ENCODE data around the gene HELT.

The HELT gene

DNA sequence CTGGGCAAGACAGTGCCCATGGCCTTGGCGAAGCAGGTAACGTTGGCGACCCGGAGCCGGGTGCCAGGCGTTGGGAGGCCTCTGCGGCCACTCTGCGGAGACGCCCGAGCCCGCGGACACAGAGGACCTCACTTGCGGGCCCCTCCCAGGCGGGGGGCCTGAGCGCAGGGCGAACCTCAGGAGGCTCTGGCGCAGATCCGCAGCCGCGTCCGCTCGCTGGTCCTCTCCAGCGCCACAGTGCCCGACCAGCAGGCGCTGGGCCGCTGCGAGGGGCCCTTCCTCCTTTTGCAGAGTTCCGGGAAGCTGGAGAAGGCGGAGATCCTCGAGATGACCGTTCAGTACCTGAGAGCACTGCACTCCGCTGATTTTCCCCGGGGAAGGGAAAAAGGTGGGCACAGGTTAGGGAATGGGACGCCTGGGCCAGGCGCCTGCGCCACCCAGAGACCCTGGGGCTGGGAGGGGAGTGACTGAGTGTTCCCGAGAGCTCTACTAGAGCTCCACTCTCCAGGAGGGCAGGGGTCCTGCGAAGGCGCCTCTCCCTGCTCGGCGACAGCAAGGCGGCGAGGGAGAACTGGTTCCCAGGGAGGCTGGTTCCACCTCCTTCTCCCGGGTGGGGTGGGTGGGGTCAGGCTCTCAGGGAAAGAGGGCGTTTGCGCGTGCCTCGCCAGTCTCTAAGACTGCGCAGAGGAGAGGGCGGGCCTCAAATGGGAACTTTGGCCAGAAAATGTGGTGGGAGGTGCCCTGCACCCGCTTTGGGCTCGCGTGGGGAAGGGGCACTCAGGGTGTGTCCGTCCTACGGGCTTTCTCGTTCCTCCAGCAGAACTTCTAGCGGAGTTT lies 1.4 kb downstream of the HELT start:
- no peaks in the 10 kb centered on the region for H3K36me3 ChIP-seq (ENCODE audit: control insufficient read depth in 2 of 2, insufficient read depth in 2 of 2, low read length in 2 of 2)
- H3K4me3 ChIP-seq (ENCODE audit: low read length in 2 of 2): no peak overlapping the region
- peaks cover 44 to 61% of the 10 kb centered on the region in 2 donors for H3K27me3 ChIP-seq (ENCODE audit: control insufficient read depth in 1 of 2, insufficient read depth in 2 of 2, low read length in 2 of 2)
- H3K27ac ChIP-seq (ENCODE audit: low read length): no peak overlapping the region
- H3K9ac ChIP-seq (ENCODE audit: low read length in 2 of 2): no peak overlapping the region
- peaks cover 14% of the 10 kb centered on the region for H3K4me1 ChIP-seq (ENCODE audit: control insufficient read depth, insufficient read depth, low read length)
- no peaks in the 10 kb centered on the region for H3K9me3 ChIP-seq (ENCODE audit: control insufficient read depth in 2 of 2, low read length in 2 of 2)

- Histone ChIP-seq H3K36me3 (ENCODE audit: control insufficient read depth in 2 of 2, insufficient read depth in 2 of 2, low read length in 2 of 2) (no peaks in the 10 kb centered on the region), H3K4me3 (ENCODE audit: low read length in 2 of 2) (no peak overlapping the region), H3K4me1 (ENCODE audit: control insufficient read depth, insufficient read depth, low read length) (peaks cover 14% of the 10 kb centered on the region), H3K27ac (ENCODE audit: low read length) (no peak overlapping the region), H3K9me3 (ENCODE audit: control insufficient read depth in 2 of 2, low read length in 2 of 2) (no peaks in the 10 kb centered on the region), H3K9ac (ENCODE audit: low read length in 2 of 2) (no peak overlapping the region), H3K27me3 (ENCODE audit: control insufficient read depth in 1 of 2, insufficient read depth in 2 of 2, low read length in 2 of 2) (peaks cover 42 to 58% of the 10 kb centered on the region in 2 donors)
These were observed 2.1 kb downstream of the HELT start for GRCh38 chr4:185020293-185020808.

DNA sequence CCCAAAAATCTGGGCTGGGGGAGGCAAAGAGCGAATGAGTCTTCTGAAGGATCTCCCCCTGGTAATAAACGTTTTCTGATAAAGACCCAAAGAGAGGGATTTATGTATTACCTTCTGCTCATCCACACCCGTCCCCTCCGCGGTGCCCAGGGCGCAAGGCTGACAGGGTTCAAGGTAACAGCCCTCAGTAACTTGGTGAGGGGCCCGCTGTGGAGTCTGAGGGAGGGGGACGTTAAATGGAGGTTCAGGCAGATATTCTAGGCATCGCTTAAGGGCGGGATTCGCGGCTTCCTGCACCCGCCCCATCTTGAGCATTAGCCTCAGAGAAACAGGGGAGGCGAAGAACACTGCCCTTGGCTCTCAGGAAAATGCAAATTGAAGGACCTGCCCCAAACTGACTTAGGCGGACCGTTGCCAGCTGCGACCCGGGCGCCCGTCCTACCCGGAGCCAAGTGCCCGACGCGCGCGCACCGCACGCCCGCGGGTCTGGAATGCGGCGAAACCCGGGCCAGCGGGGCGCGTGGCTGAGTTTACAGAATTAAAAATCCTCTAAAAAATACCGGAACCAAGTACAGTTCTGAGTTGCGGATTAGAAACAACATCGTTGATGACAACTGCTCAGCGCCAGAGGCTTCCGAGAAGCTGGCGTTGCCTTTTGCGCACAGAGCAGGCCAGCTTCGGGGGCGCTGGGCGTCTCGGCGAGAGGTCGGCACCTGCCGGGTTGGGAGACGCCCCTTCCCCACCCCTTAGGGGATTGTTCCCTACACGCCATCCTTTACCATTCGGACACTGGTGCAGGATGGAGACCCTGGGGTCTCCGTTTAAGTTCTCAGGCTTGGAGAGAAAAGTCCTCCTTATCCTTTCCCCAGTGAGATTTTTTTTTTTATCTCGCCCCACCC lies 2.8 kb downstream of the HELT start:
- Histone ChIP-seq H3K4me1 (ENCODE audit: control insufficient read depth, insufficient read depth, low read length) (peaks cover 14% of the 10 kb centered on the region), H3K27ac (ENCODE audit: low read length) (no peak overlapping the region), H3K27me3 (ENCODE audit: control insufficient read depth in 1 of 2, insufficient read depth in 2 of 2, low read length in 2 of 2) (peaks cover 39 to 51% of the 10 kb centered on the region in 2 donors), H3K9ac (ENCODE audit: low read length in 2 of 2) (no peak overlapping the region), H3K4me3 (ENCODE audit: low read length in 2 of 2) (no peak overlapping the region), H3K9me3 (ENCODE audit: control insufficient read depth in 2 of 2, low read length in 2 of 2) (no peaks in the 10 kb centered on the region), H3K36me3 (ENCODE audit: control insufficient read depth in 2 of 2, insufficient read depth in 2 of 2, low read length in 2 of 2) (no peaks in the 10 kb centered on the region)

DNA sequence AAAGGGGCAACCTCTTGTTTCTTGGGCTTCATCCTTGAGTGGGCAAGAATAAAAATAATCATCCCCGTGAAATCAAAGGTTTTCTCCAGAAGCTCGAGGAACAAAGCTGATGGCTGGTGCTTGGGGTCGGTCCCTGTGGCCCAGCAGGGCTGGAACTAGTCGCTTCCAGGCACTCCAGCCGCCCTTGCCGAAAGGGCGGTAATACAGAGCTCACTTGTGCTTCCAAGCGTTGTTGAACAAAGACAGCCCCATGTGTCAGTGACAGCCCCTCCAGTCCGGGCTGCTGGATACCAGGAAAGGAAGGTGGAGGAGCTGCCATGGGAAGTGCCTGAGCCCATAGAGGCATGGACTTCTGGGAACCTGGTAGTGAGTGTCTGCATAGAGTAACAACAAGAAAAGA lies 5.2 kb downstream of the HELT start:
- Histone ChIP-seq H3K4me3 (ENCODE audit: low read length in 2 of 2) (no peak overlapping the region), H3K9ac (ENCODE audit: low read length in 2 of 2) (no peak overlapping the region), H3K4me1 (ENCODE audit: control insufficient read depth, insufficient read depth, low read length) (peaks cover 14% of the 10 kb centered on the region), H3K27me3 (ENCODE audit: control insufficient read depth in 1 of 2, insufficient read depth in 2 of 2, low read length in 2 of 2) (peaks cover 33 to 40% of the 10 kb centered on the region in 2 donors), H3K9me3 (ENCODE audit: control insufficient read depth in 2 of 2, low read length in 2 of 2) (no peaks in the 10 kb centered on the region), H3K36me3 (ENCODE audit: control insufficient read depth in 2 of 2, insufficient read depth in 2 of 2, low read length in 2 of 2) (no peaks in the 10 kb centered on the region), H3K27ac (ENCODE audit: low read length) (no peak overlapping the region)

GRCh38 chr4:185028625-185029024 lies 10.3 kb downstream of the HELT start:
- no peak overlapping the region for H3K27ac ChIP-seq (ENCODE audit: low read length)
- peaks cover 7 to 14% of the 10 kb centered on the region in 2 donors for H3K27me3 ChIP-seq (ENCODE audit: control insufficient read depth in 1 of 2, insufficient read depth in 2 of 2, low read length in 2 of 2)
- no peak overlapping the region for H3K4me3 ChIP-seq (ENCODE audit: low read length in 2 of 2)
- no peaks in the 10 kb centered on the region for H3K36me3 ChIP-seq (ENCODE audit: control insufficient read depth in 2 of 2, insufficient read depth in 2 of 2, low read length in 2 of 2)
- H3K9ac ChIP-seq (ENCODE audit: low read length in 2 of 2): no peak overlapping the region
- no peaks in the 10 kb centered on the region for H3K9me3 ChIP-seq (ENCODE audit: control insufficient read depth in 2 of 2, low read length in 2 of 2)
- H3K4me1 ChIP-seq (ENCODE audit: control insufficient read depth, insufficient read depth, low read length): no peaks in the 10 kb centered on the region

DNA sequence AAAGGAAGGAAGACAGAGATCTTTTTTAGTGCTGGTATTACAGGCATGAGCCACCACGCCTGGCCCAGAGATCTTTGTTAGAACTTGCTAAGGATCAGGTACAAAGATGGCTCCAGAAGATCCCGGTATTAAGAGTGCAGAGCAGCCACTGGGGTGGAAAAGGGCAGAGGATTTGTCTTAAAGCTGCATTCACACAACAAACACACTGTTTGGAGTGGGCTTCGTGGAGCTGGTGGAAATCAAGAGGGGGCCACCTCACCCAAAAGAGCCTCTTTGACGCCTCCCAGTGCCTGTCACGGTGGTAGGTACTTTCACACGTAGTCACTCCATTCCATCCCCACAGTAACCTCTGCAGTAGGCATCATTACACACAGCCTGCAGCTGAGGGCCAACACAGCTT lies 13.3 kb downstream of the HELT start:
- no peaks in the 10 kb centered on the region for H3K4me1 ChIP-seq (ENCODE audit: control insufficient read depth, insufficient read depth, low read length)
- peaks cover 0 to 3% of the 10 kb centered on the region in 2 donors for H3K27me3 ChIP-seq (ENCODE audit: control insufficient read depth in 1 of 2, insufficient read depth in 2 of 2, low read length in 2 of 2)
- H3K4me3 ChIP-seq (ENCODE audit: low read length in 2 of 2): no peak overlapping the region
- H3K9ac ChIP-seq (ENCODE audit: low read length in 2 of 2): no peak overlapping the region
- no peaks in the 10 kb centered on the region for H3K9me3 ChIP-seq (ENCODE audit: control insufficient read depth in 2 of 2, low read length in 2 of 2)
- H3K27ac ChIP-seq (ENCODE audit: low read length): no peak overlapping the region
- H3K36me3 ChIP-seq (ENCODE audit: control insufficient read depth in 2 of 2, insufficient read depth in 2 of 2, low read length in 2 of 2): no peaks in the 10 kb centered on the region

DNA sequence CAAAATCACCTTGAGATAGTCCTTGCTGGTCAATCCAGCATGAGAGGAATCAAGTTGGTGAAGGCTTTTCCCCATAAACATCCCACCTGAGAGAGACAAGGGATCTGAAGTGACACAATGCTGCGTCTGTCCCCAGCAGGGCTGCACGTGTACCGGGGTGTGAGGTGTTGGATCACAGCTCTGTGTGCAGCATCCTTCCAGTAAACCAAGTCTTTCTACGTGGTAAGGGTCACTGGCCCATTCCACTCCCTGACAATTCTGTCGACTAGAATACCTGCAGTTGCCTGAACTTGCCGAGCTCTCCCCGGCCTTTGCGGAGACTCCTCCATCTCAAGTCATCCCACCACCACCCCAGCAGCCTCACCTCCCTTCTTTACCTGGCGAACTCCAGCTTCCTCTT lies 14.8 kb downstream of the HELT start:
- Histone ChIP-seq H3K9ac (ENCODE audit: low read length in 2 of 2) (no peak overlapping the region), H3K4me3 (ENCODE audit: low read length in 2 of 2) (no peak overlapping the region), H3K36me3 (ENCODE audit: control insufficient read depth in 2 of 2, insufficient read depth in 2 of 2, low read length in 2 of 2) (no peaks in the 10 kb centered on the region), H3K4me1 (ENCODE audit: control insufficient read depth, insufficient read depth, low read length) (no peaks in the 10 kb centered on the region), H3K27me3 (ENCODE audit: control insufficient read depth in 1 of 2, insufficient read depth in 2 of 2, low read length in 2 of 2) (peaks cover 0 to 6% of the 10 kb centered on the region in 2 donors), H3K9me3 (ENCODE audit: control insufficient read depth in 2 of 2, low read length in 2 of 2) (no peaks in the 10 kb centered on the region), H3K27ac (ENCODE audit: low read length) (no peak overlapping the region)

DNA sequence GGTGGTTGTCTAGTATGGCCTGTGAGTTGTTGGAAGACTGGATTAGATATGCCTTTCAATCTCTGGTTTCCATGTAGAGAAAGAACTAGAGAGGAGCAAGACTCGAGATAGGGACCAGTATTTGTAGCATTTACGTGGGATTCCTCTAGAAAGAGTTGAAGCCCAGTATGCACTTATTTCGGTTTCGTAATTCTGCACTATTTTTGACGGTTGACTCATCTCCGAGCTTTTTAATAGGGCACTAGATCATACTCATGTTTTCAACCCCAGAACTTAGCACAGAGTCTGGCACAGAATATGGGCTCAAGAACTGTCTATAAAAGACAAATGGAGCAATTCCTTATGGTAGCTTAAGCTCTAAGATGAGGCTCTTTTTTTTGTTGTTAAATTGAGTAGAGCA lies 15.7 kb downstream of the HELT start:
- Histone ChIP-seq H3K4me3 (ENCODE audit: low read length in 2 of 2) (no peak overlapping the region), H3K9me3 (ENCODE audit: control insufficient read depth in 2 of 2, low read length in 2 of 2) (no peaks in the 10 kb centered on the region), H3K36me3 (ENCODE audit: control insufficient read depth in 2 of 2, insufficient read depth in 2 of 2, low read length in 2 of 2) (no peaks in the 10 kb centered on the region), H3K27me3 (ENCODE audit: control insufficient read depth in 1 of 2, insufficient read depth in 2 of 2, low read length in 2 of 2) (peaks cover 0 to 6% of the 10 kb centered on the region in 2 donors), H3K27ac (ENCODE audit: low read length) (no peak overlapping the region), H3K9ac (ENCODE audit: low read length in 2 of 2) (no peak overlapping the region), H3K4me1 (ENCODE audit: control insufficient read depth, insufficient read depth, low read length) (no peaks in the 10 kb centered on the region)

DNA sequence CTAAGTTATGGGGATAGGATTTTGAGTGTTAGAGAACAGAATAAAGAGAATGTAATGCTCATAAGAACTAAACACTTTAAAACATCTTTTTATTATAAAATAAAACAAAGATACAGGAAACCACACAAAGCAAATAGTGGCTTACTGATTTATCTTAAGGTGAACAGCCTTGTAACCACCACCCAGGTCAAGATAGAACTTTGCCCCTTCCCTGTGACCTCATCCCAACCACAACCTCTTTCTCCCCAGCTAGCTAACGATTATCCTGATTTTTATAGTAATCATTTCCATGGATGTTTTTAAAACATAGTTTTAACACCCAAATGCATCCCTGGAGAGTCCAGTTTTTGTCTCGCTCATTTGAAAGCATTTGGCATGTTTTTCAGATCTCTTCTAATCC lies 17.0 kb downstream of the HELT start:
- H3K27ac ChIP-seq (ENCODE audit: low read length): no peak overlapping the region
- H3K4me1 ChIP-seq (ENCODE audit: control insufficient read depth, insufficient read depth, low read length): no peaks in the 10 kb centered on the region
- H3K4me3 ChIP-seq (ENCODE audit: low read length in 2 of 2): no peak overlapping the region
- H3K27me3 ChIP-seq (ENCODE audit: control insufficient read depth in 1 of 2, insufficient read depth in 2 of 2, low read length in 2 of 2): peaks cover 0 to 6% of the 10 kb centered on the region in 2 donors
- H3K9me3 ChIP-seq (ENCODE audit: control insufficient read depth in 2 of 2, low read length in 2 of 2): no peaks in the 10 kb centered on the region
- no peak overlapping the region for H3K9ac ChIP-seq (ENCODE audit: low read length in 2 of 2)
- H3K36me3 ChIP-seq (ENCODE audit: control insufficient read depth in 2 of 2, insufficient read depth in 2 of 2, low read length in 2 of 2): no peaks in the 10 kb centered on the region

DNA sequence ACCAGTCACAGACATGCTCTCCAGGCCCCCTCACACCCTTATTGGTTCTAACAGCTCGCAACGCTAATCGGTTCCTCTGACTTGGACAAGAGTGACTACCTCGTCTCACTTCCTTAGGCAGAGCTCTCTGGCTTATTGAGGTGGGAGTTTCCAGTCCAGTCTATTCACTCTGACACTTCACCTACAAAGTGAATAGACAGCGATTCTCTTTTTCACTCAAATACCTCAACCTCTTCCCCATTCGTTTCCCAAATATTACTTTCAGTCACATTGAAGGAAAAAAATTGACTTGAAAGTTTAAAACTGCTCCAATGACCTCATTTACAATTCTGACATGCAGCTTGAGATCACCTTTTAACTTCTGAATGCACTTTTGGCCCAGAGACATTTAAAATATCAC lies 17.7 kb downstream of the HELT start:
- Histone ChIP-seq H3K9me3 (ENCODE audit: control insufficient read depth in 2 of 2, low read length in 2 of 2) (no peaks in the 10 kb centered on the region), H3K36me3 (ENCODE audit: control insufficient read depth in 2 of 2, insufficient read depth in 2 of 2, low read length in 2 of 2) (no peaks in the 10 kb centered on the region), H3K27me3 (ENCODE audit: control insufficient read depth in 1 of 2, insufficient read depth in 2 of 2, low read length in 2 of 2) (peaks cover 0 to 6% of the 10 kb centered on the region in 2 donors), H3K9ac (ENCODE audit: low read length in 2 of 2) (no peak overlapping the region), H3K4me3 (ENCODE audit: low read length in 2 of 2) (no peak overlapping the region), H3K4me1 (ENCODE audit: control insufficient read depth, insufficient read depth, low read length) (no peaks in the 10 kb centered on the region), H3K27ac (ENCODE audit: low read length) (no peak overlapping the region)
